GM10248 (cell line): ENCODE results near the gene P2RY2.
"Not testable (repeated sequence)": the region's sequence is repeated elsewhere in the genome, so short reads cannot be mapped to it uniquely, and the experiment has no call there.

Experiments
- CTCF ChIA-PET: fragments of 300-600 bp; sonication (Branson Sonifier 250); formaldehyde crosslinking; extraction: SDS; loops from one replicate; lab custom pipeline; 2021; ENCODE audit warnings: antibody characterized with exemption; lab: Yijun Ruan, JAX
- POLR2A ChIA-PET: fragments of 350-650 bp; sonication (Branson Sonifier 250); formaldehyde crosslinking; extraction: SDS; loops from one replicate; lab custom pipeline; 2020; ENCODE audit warnings: antibody characterized with exemption; lab: Yijun Ruan, JAX
- DNase-seq: peaks from one replicate; pipeline ENCODE4 v3.0.0; 2012; ENCODE audit errors: extremely low spot score
- CTCF ChIP-seq: IDR thresholded peaks from 2 replicates; pipeline ENCODE4 v1.5.1; 2012; ENCODE audit warnings: mild to moderate bottlenecking, low read depth; ENCODE audit errors: extremely low read depth, missing control alignments, control extremely low read depth

P2RY2 gene

GRCh38 chr11:73195191-73196007, 22.7 kb upstream of the P2RY2 start:
- no peak for TF ChIP-seq CTCF
- POLR2A ChIA-PET: no interaction called here
- DNase-seq: peak; percentile 5
- CTCF ChIA-PET: interaction anchor here (0.8 to 1.2 kb wide), 4 partner anchors 9 to 42 kb away, joined by 3 to 8 read pairs (median 4); no protein-coding TSS in a partner anchor

GRCh38 chr11:73196576-73196975, 21.5 kb upstream of the P2RY2 start:
- TF ChIP-seq CTCF: no peak
- no peak for DNase-seq
- POLR2A ChIA-PET: interaction anchor here (0.7 kb wide), 1 partner anchor 612 kb away, joined by 6 read pairs; no protein-coding TSS in a partner anchor
- CTCF ChIA-PET: no interaction called here

- DNase-seq: no peak
- POLR2A ChIA-PET: interaction anchor here (0.7 kb wide), 1 partner anchor 611 kb away, joined by 6 read pairs; no protein-coding TSS in a partner anchor
- TF ChIP-seq CTCF: no peak
- CTCF ChIA-PET: no interaction called here
Measured at GRCh38 chr11:73197348-73197747, 20.7 kb upstream of the P2RY2 start.

- CTCF ChIA-PET, DNase-seq, POLR2A ChIA-PET: not testable (repeated sequence)
Measured at GRCh38 chr11:73197787-73198186, 20.3 kb upstream of the P2RY2 start.

GRCh38 chr11:73198677-73199076, 19.4 kb upstream of the P2RY2 start:
- ChIA-PET POLR2A (no interaction called here), CTCF (interaction anchor here (0.7 to 2.2 kb wide), 2 partner anchors 10 to 12 kb away, joined by 3 to 7 read pairs; no protein-coding TSS in a partner anchor)
- no peak for DNase-seq
- no peak for TF ChIP-seq CTCF

- no peak for TF ChIP-seq CTCF
- ChIA-PET CTCF (interaction anchor here (0.6 to 2.2 kb wide), 5 partner anchors 9 to 137 kb away, joined by 3 to 7 read pairs (median 3); no protein-coding TSS in a partner anchor), POLR2A (no interaction called here)
- no peak for DNase-seq
Measured at GRCh38 chr11:73199446-73199845, 18.6 kb upstream of the P2RY2 start.

GRCh38 chr11:73200256-73200655, 17.8 kb upstream of the P2RY2 start:
- ChIA-PET CTCF (interaction anchor here (0.6 to 2.6 kb wide), 5 partner anchors 9 to 136 kb away, joined by 3 to 7 read pairs (median 4); no protein-coding TSS in a partner anchor), POLR2A (no interaction called here)
- TF ChIP-seq CTCF: no peak

More at GRCh38 chr11:73200256-73200655, 17.8 kb upstream of the P2RY2 start:
- DNase-seq: no peak
